RCC 7860 (cell line): ENCODE data around the gene GIPC2.
"Not testable (repeated sequence)": the region's sequence is repeated elsewhere in the genome, so short reads cannot be mapped to it uniquely, and the experiment has no call there.

Source experiments
- DNase-seq: peaks from one replicate; pipeline ENCODE4 v3.0.0-alpha.2; 2015; ENCODE audit warnings: low spot score
- FAIRE-seq: peaks from 2 replicates; lab custom pipeline; 2012; peaks lifted over from hg19 to GRCh38; lab: Jason Lieb, UNC

GIPC2 gene, protein sequence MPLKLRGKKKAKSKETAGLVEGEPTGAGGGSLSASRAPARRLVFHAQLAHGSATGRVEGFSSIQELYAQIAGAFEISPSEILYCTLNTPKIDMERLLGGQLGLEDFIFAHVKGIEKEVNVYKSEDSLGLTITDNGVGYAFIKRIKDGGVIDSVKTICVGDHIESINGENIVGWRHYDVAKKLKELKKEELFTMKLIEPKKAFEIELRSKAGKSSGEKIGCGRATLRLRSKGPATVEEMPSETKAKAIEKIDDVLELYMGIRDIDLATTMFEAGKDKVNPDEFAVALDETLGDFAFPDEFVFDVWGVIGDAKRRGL

DNA sequence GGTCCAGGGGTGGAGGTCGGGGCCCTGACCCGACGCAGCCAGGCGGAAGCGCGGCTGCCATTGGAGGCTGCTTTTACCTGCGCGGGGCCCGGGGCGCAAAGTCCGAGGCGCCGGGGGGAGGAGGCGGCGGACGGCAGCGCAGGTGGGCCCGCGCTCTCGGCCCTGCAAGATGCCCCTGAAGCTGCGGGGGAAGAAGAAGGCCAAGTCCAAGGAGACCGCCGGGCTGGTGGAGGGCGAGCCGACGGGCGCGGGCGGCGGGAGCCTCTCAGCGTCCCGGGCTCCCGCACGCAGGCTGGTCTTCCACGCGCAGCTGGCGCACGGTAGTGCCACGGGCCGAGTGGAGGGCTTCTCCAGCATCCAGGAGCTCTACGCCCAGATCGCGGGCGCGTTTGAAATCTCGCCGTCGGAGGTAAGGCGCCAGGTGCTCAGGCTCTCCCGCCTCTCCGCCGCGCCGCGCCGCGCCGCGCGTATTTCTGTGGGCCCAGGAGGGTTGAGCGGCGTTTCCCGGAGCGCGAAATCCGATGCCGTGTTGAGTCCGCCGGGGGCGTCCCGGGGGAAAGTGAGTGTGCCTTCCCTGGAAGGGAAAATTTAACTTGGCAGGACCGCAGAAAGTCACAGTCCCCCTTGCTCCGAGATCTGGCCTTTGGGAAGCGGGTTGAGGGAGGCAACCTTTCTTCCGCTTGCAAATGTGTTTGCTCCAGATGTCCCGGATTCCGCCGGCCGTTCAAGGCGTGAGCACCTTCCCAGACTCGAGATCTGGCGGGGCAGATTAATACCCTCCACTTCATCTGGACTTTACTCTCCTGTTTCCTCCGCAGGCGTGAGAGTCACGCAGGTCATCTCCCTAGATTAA is at the start of gene GIPC2:
TSS of gene GIPC2 (plus strand) at position 41 of the 853 bp plus-strand sequence. CDS start at position 170, 129 bp downstream.
- FAIRE-seq (no peak), DNase-seq (no peak)

DNA sequence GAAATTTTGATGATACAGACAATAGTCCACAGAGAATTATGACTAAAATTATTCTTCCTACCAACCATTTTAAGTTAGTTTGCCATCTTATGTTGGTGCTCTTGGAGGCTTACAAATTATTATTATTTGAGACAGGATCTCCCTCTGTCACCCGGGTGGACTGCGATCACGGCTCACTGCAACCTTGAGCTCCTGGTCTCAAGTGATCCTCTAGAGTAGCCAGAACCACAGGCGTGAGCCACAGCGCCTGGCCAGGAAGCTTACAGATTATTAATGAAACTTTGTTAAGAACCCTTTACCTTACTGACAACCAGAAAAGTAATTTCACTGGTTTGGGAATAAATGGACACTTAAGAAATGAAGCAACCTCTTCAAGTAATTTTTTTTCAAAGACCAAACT is 49.0 kb upstream of the GIPC2 start:
- DNase-seq (no peak), FAIRE-seq (no peak)

DNA sequence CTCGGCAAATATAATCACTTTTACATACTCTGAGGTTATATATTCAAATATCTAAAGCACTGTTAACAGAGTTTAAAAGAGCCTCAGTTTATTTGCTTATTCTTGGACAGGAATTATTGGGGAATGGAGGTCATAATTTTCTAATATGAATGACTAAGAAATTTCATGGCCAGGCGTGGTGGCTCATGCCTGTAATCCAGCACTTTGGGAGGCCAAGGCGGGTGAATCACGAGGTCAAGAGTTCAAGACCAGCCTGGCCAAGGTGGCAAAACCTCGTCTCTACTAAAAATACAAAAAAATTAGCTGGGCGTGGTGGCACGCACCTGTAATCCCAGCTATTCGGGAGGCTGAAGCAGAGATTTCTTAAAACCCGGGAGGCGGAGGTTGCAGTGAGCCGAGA is 45.2 kb upstream of the GIPC2 start:
- DNase-seq, FAIRE-seq: not testable (repeated sequence)

DNA sequence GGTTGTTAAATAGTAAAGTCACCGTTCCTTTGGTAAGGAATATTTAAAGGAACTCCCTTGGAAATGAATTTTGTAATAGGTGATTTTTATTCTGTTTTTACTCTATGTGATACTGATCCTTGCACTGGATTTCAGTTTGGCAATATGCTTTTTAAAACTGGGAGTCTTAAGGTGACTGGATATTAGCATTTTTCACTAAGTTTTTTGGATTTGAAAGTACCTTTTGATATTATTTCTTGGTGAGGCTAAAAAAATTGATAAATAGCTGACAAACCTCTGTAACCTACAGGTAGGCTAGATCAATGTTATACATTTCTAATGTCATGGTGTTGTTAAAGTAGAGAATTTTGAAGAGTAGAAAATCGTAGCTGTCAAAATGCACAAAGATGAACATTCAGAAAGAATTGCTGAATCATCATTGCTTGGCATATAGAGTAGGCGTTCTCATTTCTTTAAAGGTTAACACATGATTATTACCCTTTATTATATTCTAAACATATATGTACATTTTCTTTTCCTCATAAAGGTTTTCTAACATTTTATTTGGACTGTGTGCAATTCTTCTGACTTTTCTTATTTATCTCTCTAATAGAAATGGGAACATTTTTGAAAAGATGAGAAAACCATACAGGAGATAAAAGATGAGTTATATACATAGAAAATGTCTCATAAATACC is 42.6 kb upstream of the GIPC2 start:
- FAIRE-seq (no peak), DNase-seq (no peak)

DNA sequence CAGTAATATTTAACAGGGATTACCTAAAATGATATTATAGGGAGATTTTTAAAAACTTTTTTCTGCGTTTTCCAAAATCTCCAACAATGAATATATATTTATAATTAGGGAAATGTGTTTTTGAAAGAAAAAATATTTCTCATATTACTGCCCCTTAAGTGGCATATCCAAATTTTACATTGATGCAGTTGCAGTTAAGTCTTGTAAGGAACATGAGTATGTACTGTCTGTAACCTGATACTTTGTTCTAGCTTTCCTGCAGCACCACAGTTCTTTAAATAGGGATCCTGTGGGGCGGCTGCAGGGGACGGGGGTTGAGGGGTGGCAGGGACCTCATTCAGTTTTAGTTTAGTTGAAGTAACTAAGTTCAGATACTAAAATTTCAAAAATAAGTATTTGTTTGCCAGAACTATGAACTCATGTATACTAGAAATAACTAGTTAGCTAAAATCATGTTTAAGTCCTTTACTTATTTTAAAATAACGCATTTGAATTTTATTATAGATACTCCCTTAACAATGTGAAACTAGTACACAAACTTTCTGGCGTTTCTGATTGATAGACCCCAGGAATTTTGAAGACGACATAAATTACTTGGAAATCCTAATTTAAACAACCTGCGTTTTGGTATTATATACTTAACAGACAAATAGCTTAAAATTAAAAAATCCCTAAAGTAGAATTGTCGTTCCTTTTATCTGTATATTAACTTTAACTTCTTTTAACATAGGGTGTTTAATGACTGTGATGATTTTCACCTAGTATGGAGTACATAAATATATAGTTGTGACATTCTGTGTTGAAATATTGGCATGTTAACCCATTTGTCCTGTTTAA is 41.7 kb upstream of the GIPC2 start:
- DNase-seq (peak; percentile 90), FAIRE-seq (no peak)

DNA sequence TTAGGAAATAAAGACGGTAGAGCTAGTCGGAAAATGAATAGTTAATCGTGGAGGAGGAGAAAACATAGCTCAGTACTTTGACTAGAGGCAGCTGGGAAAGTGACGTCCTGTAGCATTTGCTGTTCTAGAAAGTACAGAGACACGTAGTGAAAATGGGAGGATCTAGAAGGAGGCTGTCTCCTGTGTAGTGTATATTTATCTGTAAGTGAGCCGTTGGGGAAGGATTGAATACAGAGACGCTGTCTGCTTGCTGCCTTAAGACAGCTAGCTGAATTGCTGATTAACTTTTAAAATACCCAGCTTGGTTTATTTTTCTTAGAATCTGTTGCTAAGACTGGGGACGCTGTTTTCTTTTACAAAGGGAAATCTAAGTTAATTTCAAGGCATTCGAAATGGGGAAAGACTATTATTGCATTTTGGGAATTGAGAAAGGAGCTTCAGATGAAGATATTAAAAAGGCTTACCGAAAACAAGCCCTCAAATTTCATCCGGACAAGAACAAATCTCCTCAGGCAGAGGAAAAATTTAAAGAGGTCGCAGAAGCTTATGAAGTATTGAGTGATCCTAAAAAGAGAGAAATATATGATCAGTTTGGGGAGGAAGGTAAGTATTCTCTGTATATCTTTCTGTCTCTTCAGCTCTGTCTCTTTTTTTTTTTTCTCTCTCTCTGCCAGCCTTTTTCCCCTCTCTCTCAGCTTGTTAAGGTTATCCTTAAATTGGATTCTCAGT is 40.9 kb upstream of the GIPC2 start, which contains the start of gene DNAJB4:
TSS of gene DNAJB4 (plus strand) at position 221 of the 729 bp plus-strand sequence. CDS start at position 393, 172 bp downstream.
- FAIRE-seq = peak; percentile 95

DNA sequence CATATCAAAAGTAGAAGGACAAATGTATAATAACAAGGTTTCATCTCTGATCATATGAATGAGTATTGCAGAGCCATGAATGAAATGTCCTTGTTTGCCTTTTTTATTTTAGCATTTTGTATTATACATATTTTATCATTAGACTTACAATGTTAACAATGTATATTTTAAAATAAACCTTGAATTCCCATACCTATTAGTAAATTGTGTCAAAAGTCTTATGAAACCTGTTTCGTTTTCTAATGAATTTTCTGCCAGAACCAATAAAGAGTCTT is 40.4 kb upstream of the GIPC2 start:
- DNase-seq (no peak), FAIRE-seq (no peak)

More for the DNA sequence above, 40.9 kb upstream of the GIPC2 start, which contains the start of gene DNAJB4:
- peak; percentile 98 for DNase-seq

DNA sequence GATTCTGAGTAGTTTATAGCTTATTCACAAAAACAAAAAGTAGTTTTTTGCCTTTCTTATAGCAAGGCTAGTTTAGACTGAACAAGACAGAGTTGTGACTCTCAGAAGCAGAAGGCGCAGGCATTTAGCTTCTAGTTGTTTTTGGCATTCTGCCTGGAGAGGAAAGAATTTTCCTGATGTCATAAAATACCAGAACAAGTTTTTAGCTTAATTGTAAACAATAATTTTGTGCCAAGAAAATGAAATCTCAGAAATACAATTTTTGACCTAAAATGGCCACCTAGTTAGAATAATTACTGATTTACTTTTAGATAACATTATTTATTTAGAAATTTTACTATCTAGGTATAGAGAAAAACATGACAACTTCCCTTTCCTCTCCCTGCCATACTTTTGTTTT is 40.0 kb upstream of the GIPC2 start:
- peak; percentile 68 for DNase-seq
- FAIRE-seq = peak; percentile 85

DNA sequence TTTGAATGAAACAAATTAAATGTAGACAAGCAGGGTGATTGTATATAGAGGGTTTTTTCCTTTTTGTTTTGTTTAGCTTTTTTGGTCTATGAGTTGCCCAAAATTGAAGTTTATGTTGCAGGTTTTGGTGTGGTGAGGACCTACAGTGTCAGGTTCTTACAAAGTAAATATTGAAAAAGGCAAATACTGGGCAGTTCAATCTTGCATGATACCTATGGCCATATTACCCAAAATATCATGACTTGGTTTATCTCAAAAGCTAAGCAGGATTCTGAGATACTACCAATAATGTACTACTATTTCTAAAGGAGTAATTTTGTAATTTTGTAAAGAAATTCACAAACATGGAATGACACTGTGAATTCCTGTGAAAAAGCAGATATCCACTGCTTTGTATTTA is 39.2 kb upstream of the GIPC2 start:
- no peak for FAIRE-seq
- DNase-seq = no peak

DNA sequence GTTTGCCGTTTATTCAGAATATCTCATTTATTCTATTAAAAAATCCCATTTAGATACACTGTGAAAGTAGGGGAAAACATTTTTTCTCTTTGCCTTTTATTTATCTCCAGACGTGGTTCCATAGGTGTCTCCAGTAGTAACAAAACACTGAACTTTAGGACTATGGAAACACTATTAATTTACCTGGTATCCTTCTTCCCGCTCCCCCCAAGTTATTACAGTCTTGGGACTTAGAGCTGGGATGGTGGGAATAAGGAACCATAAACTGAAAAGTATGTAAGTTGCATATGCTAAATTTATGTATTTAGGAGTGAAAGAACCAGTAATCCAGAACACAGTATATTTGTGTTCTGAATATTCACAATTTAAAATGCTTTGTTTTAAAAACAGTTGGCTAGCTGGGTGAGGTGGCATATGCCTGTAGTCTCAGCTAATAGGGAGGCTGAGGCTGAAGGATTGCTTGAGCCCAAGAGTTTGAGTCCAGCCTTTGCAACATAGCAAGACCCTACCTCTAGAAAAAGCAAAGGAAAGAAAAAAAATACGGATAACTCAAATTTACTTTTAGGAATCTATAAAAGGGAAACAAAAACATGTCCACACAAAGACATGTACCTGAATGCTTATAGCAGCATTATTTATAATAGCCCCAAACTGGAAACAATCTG is 38.0 kb upstream of the GIPC2 start:
- FAIRE-seq = no peak

DNA sequence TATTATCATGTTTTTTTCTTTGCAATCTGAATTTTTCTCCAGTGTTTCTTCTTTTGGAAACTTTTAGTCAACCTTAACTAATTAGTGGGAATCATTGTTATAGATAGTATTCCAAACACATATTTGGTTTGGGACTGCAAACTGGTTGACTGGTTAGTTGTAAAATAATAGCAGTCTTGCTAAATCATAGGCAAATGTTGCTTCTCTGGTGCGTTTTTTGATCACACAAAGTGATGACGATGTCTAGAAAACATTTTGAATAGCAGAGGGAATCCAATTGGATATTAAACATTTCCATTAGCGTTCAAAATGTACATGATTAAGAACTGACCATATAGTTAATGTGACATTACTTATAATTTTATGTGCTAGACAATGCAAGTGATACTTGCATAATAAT is 36.5 kb upstream of the GIPC2 start:
- FAIRE-seq (no peak), DNase-seq (no peak)

More for the DNA sequence above, 38.0 kb upstream of the GIPC2 start:
- DNase-seq = no peak

DNA sequence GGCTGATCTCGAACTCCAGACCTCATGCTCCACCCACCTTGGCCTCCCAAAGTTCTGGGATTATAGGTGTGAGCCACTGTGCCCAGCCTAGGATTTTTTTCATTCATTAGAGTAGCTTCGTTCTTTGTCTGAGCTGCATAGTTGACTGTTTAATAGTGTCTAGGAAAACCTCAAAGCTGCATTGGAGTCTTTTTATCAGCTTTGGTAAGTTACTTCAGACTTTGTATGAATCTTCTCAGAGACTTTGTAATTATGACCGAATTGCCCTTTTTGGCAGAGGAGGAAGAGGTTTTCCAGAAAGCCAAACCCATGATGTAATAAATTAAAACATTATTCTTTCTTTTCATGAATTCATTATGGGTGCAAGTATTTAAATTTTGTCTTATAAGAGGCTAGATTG is 35.9 kb upstream of the GIPC2 start:
- DNase-seq = no peak
- FAIRE-seq = peak; percentile 11

DNA sequence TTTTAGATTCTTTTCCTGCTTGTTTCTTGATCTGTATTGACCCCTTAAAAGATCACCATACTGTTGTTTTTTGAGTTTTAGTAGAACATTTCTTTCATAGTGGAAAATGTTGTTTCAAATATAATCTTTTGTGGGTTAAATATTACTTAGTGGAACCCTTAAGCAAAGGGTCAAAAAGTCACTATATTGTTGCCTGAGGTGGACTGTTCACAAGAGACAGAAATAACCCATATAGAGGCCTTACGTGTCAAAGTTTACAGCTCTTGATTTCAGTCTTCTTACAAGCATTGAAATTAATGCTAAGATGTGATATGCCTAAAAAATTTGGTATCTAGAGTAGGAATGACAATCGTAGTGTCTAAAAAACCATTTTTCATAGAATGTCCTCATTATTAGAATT is 34.7 kb upstream of the GIPC2 start:
- no peak for DNase-seq
- peak; percentile 31 for FAIRE-seq

DNA sequence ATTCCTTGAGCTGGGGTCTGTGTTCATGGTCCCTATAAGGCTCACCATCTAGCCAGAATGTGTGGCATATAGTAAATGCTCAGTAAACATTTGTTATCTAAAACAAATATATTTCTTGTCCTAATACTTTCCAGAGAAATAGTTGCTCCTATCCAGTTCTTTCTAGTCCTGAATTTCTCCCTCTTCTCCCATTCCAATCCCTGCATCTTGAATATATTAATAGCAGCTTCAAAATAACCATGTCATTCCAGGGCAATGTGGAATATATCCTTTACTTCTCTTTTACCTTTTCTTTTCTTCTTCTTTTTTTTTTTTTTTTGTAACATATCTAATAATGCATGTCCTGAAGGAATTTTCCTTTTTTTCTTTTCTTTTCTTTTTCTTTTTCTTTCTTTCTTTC is 30.6 kb upstream of the GIPC2 start:
- FAIRE-seq (no peak), DNase-seq (no peak)

DNA sequence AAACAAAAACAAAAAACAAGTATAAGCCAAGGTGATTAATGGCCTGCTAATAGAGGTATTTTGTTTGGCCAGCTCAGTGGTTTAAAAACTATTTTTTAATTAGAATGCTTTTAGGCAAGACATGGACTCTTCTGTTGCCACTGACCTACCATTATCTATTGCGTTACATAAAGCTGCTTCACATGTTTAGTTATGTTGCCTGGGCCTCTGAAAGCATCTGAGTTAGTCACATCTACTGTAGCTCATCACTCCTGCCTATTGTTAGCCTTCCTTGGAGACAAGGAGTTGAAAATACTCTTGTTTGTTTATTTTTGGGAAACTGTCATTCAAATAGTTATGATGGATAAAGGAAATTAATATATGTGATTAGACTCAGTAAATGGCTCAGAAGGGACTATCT is 26.7 kb upstream of the GIPC2 start:
- no peak for DNase-seq
- FAIRE-seq = no peak

DNA sequence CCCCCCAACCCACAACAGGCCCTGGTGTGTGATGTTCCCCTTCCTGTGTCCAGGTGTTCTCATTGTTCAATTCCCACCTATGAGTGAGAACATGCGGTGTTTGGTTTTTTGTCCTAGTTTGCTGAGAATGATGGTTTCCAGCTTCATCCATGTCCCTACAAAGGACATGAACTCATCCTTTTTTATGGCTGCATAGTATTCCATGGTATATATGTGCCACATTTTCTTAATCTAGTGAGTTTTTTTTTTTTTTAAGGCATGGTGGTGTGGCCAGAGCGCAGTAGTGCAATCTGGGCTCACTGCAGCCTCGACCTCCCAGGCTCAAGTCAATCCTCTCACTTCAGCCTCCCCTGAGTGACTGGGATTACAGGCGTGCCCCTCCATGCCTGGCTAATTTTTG is 24.6 kb upstream of the GIPC2 start:
- not testable (repeated sequence) for FAIRE-seq, DNase-seq

DNA sequence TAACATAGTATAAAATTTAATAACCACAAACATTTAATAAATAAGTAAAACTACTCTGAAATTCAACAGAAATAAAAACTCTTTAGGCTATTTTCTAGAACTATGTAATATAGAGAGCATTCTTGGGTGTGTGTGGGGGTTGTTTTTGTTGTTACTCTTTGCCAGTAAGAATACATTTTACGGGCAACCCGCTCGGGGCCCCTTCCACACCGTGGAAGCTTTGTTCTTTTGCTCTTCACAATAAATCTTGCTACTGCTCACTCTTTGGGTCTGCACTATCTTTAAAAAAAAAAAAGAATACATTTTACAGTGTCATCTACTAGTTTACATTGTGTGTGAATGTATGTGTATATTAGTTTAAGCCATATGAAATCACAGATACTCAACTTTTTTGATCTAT is 16.0 kb upstream of the GIPC2 start:
- DNase-seq (no peak), FAIRE-seq (no peak)

DNA sequence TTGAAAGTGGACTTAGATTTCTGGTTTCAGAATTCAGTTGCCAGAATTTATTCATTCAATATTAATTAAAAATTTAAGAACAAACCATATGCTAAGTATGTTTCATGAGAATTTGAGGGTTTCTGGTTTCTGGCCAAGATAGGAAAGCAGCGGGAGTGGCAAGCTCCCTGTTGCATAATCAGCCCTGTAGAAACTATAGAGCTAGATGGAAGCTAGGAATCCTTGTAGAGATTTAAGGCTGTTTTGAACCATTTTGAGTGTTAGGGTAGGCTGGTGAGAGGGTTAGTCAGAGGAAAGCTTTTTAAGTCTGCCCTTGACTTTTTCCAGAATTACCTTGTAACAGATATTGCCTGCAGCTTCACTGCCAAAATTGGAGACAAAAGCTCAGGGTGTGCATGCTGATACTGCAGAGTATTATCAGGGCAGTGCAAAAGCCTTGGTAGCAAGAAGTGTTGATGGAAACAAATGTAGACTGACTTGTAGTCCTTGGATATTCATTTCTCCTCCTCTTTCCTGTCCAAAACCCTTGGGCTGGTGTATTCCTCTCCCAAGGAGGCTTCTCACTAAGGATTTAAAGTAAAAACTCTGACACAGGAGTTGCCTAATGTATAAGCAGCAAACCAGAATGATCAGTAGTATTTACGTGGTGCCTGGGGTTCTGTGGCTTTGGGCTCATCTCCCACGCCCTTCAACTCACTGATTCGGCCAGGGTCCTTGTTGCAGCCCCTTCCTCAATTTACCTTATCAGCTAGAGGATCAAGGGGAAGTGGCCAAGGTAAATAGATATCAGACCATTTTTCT is 12.6 kb upstream of the GIPC2 start:
- DNase-seq = no peak

DNA sequence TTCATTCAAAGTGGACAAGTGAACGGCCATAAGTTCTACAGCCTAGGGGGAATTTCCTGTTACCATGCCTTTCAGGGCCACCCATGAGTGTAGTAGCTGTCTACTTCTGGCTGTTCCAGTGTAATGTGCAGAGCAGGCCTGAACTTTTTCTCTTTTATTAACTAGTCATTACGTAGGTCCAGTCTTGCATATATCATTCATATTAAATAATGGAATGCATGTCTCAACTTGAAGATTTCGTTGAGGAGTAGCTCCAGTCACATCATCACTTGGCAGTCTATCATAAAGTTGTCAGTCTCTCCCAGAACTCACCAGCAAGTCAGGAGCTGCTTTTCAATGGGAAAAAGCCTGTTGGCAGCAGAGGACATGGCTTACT is 12.0 kb upstream of the GIPC2 start:
- DNase-seq = no peak
- FAIRE-seq = no peak

More for the DNA sequence above, 12.6 kb upstream of the GIPC2 start:
- no peak for FAIRE-seq
